COLO829 (cell line): Measurements from ENCODE around the gene HJURP.

Experiments used
- DNase-seq: peaks from one replicate; pipeline ENCODE4 v3.0.0; 2012; ENCODE audit warnings: low spot score

HJURP gene

GRCh38 chr2:233791883-233792329 lies 62.4 kb downstream of the HJURP start:
- no peak for DNase-seq

GRCh38 chr2:233791151-233791882 lies 63.0 kb downstream of the HJURP start:
- no peak for DNase-seq

- no peak for DNase-seq
These were observed 64.8 kb downstream of the HJURP start for GRCh38 chr2:233789554-233789953.
